GM19099 (cell line): ENCODE data around the gene SCRT2.

Experiments
- POLR2A ChIP-seq: IDR thresholded peaks from 3 replicates; pipeline ENCODE4 v1.6.1; 2011; ENCODE audit warnings: low read depth; ENCODE audit not compliant: insufficient read length; ENCODE audit errors: extremely low read depth

The SCRT2 gene

DNA sequence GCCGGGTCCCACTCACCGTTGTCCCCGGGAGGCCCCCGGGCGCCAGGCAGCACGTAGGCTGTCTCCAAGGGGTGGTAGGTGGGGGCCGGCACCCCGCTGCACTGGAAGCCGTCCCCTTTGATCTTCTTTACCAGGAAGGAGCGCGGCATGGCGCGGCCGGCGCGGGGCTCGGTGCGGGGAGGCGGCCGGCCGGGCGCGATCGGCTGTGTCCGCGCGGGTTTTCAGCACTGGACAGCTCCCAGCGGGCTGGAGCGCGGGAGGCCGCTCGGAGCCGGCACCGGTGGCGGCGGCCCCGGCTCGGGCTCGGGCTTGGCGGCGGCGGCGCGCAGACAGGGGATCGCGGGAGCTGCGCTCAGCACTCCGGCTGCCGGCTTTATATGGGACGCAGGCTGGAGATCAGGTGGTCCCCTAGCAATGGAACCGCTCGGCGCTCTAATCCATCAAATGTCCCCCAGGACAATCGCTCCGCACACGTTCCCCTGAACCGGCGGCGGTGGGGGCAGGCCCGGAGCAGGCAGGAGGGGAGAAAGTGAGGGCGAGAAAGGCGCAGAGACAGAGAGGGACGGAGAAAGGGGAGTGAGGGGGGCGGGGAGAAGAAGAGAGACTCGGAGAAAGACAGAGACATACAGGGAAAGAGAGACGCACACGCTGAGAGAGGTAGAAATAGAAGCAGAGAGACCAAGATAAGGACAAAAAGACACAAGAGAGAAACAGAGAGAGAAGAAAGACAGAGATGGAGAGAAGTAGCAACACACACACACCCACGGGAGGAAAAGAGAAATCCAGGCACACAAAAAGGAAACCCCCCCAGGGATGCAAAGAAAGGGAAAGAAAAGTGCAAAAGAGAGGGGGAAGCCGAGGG, at the start of gene SCRT2:
TSS of gene SCRT2 (minus strand) at position 350 of the 862 bp plus-strand sequence. CDS start at position 149, 201 bp downstream.
- TF ChIP-seq POLR2A = no peak

DNA sequence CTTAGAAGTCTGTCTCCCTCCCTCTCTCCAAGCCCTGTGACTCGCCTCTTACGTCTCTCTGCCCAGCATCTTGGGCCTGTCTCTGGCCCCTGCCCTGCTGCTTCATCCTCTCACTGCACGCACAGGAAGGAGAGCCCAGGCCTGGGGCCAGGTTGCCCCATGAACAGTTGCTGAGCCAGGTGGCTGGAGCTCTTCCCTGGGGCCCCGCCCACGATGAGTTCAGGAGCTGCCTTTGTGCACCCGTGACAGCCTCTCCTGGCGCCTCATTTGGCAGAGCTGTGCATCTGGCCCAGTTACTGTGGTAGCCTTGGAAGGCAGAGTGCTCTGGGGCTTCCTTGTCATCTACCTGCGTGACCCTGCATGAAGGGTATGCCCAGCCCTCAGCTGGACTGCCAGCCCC, 48.2 kb upstream of the SCRT2 start:
- no peak for TF ChIP-seq POLR2A

DNA sequence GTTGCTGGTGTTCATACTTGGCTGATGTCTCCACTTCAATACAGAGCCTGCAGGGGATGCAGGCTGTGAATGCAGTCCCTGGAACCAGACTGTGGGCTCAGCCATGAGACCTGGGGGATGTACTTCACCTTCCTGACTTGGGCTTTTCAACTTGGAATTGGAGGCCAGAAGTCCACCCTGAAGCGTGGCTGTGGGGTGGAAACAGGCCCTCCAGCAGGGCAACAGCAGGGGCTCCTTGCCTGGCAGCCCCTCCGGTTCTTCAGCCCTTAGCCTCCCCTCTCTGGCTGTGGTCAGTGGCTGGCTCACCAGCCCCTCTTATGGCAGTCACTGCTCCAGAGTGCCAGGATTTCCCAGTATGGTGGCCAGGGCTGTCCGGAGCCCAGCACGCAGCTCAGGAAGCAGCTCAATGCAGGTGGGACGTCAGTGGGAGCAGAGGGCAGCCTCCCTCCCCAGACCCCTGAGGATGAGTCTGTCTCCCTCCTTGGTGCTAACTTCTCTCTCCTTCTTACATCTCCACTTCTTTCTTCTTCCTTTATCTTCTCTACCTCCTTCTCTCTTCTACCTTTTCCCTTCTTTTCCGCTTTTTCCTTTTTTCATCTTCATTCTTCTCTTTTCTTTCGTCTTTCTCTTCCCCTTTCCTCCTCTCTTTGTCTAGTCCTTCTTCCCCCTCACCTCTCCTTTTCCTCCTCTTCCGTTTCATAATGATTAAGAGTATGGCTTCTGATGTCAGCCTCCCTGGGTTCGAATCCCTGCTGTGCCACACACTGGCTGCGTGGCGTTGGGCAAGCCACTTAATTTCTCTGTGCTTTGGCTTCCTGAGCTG, 47.4 kb upstream of the SCRT2 start:
- TF ChIP-seq POLR2A = no peak

GRCh38 chr20:721876-722275, 46.3 kb upstream of the SCRT2 start:
- no peak for TF ChIP-seq POLR2A

DNA sequence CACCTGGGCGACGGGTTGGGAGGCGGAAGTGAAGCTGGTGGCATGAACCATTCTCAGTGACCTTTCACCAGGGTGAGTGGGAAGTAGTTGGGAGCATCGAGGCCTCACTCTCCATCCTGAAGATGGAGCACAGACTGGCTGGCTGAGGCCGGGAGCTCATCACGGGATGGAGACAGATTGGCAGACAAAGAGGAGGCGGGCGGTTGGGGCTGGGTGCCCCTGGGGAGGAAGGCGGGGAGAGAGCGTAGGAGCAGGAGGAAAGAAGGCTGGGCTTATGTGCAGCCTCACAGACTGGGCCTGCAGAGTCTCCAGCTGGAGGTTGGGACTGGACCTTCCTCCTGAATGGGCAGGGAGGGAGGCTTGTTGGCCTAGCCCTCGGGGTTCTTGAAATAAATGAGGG, 44.2 kb upstream of the SCRT2 start:
- TF ChIP-seq POLR2A = no peak

DNA sequence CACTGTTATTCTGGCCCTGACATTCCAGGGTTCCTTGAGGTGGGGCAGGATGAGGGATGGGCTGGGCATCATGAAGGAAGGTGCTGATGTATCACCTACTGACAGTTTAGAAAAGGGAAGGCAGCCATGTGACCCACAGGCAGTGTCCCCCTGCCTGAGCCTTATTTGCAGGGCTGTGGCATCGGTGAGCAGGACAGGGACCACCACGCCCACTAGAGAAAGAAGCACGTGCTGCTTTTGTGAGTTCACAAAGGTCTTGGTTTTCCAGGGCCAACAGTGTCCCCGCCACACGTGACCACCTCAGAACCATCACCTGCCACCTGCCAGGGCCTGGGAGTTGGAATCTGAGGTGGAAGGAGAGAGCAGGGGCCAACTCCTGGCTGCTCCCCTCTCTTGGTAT, 43.5 kb upstream of the SCRT2 start:
- no peak for TF ChIP-seq POLR2A

DNA sequence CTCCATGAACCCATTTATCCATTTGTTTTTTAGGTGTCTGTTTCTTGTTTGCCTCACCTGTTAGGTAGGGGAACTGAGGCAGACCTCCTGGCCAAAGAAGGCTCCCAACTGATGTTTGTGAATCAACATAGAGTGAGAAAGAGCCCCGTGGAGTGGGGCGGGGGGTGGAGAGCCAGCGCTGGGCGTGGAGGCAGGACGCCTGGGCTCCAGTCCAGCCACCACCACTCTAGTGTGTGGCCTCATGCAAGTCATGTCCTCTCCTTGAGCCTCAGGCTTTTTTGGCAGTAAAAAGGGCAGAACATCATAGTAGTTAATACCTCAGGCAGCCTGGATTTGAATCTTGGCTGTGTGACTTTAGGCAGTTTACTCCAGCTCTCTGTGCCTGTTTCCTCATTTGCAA, 42.2 kb upstream of the SCRT2 start:
- no peak for TF ChIP-seq POLR2A

- TF ChIP-seq POLR2A = no peak
These were observed 41.7 kb upstream of the SCRT2 start for GRCh38 chr20:717271-717670.

GRCh38 chr20:714453-714852, 38.9 kb upstream of the SCRT2 start:
- no peak for TF ChIP-seq POLR2A

DNA sequence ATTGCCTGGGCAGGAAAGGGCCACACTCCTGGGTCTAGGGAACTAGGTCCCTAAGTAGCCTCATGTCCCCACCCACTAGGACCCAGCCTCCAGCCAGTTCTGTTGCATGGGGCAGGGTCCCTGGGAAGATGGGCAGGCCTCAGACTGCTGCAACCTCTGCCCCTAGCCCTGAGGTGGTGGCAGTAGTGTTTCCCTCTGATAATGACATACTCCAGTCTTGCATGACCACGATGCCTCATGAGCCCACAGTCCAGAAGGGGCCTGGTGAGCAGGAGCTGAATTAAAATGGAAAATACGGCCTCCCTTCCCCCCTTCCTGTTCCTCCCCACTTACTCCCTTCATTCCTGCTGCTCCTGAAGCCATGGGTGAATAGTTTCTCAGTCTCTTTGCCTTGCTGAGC, 36.0 kb upstream of the SCRT2 start:
- TF ChIP-seq POLR2A = no peak

DNA sequence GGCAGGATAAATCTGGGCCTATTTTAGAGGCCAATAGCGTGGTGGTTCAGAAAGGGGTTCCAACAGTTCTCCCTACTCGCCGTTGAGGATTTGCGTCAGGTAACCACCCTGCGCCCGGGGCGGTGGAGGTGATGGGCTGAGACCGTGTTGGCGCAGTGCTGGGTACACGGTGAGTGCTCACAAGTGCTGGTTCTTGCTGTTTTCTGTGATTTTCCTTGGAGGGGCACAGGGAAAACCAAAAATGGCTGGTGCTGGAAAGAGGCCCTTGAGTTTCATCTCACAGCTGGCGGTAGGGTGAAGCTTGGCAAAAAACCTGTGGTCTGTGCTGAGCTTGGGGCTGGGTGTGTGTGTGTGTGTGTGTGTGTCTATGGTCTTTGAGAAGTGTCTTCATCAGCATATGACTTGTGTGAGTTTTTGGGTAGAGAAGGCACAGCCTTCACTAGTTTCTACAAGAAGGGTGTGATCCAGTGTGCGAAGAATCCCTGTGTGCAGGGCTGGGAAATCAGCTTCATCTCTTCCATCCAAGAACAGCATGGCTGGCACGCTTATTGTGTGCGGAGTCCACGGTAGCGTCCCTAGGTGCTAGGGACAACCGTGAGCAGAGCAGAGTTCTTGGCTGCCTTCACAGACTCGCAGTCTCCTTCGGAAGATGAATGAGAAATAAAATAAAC, 35.3 kb upstream of the SCRT2 start:
- no peak for TF ChIP-seq POLR2A

DNA sequence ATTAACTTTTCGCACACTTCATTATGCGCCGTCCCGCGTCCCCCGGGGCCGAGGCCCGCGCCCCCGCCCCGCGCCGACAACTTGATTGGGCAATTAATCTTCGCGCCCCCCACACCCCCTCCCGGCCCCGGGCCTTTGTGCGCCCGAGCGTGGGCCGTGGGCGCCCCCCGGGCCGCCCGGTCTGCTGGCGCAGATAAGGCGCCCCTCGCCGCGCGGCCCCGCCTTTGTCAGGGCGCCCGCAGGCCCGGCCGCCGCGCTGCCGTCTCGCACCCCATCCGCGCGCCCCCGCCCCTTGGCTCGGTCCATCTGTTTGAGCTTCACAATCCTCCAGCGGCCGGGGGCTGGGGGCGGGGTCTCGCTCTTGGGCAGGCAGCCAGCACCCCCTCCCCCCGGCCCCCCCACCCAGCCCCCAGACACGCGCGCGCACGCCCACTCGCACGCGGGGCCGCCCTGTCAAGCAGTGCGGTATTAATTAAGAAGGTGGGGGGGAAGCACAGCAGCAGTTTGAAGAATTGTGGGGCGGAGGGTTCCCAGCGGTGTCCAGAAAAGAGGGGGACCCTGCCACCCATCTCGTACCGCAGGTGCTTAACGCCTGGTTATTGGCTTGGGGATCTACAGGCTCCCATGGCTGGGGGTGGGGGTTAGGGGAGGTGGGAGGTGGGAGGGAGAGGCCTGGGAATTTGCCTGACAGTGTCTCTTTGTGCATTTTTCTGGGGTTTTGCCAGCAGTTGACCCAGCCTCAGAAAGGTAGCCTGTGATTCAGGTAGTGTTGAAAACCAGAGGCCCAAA, 34.6 kb upstream of the SCRT2 start:
- no peak for TF ChIP-seq POLR2A

DNA sequence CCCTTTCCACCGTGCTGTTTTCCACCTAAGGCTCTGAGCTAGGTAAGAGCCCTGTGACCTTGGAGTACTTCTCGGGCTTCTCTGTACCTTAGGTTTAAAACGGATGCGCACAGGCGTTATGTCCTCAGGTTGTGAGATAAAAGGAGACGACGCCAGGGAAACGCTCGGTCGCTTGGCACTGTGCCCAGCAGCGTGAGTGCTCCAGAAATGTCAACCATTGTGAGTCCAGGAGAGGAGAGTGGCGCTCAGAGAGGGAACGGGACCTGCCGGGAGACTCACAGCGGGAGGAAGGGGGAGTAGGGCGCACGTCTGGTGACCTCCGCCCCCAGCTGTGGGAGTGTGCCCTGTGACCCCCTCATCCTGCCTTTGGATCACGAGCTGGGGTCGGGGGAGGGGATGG, 33.8 kb upstream of the SCRT2 start:
- no peak for TF ChIP-seq POLR2A

DNA sequence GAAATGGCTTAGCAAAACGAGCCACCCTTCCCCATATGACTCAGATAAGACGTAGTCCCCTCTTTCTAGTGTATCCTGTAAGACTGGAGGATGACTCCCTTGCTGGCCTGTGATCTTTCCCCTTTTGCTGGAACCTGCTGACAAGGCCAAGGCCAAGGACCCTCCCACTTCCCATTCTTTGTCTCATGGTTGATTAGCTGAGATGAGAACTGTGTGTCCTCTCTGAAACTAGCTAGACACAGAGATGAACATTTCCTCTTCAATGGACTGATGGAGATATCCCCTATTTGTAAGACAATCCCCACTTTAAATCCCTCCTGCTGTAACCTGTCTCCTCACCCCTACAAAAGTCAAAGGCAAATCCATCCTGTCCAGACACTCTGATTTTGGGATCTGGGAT, 33.4 kb upstream of the SCRT2 start:
- TF ChIP-seq POLR2A = no peak
